Suprapubic skin (tissue), 3 donors: ENCODE data around the gene SPATA6L.

Experiments used
- EP300 ChIP-seq: sonication (generic); formaldehyde crosslinking; IDR thresholded peaks from one replicate; pipeline ENCODE4 v1.6.1; 2017; ENCODE audit warnings: antibody characterized with exemption
- POLR2A ChIP-seq, 2 donors: fragments of 450-650 bp; IDR thresholded peaks; one replicate each; pipeline ENCODE4 v1.6.1; 2017; ENCODE audit warnings: antibody characterized with exemption in 2 of 2, mild to moderate bottlenecking in 2 of 2, moderate library complexity in 2 of 2
- TF ChIP-seq, protein P1 (sequence below), 2 donors: fragments of 200-600 bp in 1 of 2; fragments of 450-650 bp in 1 of 2; sonication (generic) in 1 of 2; IDR thresholded peaks; one replicate each; pipeline ENCODE4 v1.5.1; 2016 to 2019; ENCODE audit warnings: antibody characterized with exemption in 2 of 2, mild to moderate bottlenecking in 1 of 2, moderate library complexity in 1 of 2

DNA sequence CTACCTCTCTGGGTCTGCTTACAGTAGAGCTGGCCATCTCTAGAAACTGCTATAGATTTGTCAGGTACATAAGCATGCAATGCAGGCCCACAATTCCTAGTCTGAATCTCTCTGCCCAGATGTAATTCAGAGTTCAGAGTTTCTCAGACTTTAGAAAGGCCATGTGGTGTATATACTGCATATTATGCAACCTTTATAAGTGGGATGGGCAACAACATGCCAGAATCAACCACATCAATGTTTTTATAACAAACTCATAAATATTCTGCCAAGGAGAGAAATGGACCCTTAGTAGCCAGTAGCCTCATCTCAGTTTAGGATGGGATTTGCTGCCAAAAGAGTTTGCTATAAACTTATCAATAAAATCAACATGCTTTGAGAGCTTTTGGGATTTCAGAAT lies 97.2 kb downstream of the SPATA6L start:
- TF ChIP-seq, protein P1, sequence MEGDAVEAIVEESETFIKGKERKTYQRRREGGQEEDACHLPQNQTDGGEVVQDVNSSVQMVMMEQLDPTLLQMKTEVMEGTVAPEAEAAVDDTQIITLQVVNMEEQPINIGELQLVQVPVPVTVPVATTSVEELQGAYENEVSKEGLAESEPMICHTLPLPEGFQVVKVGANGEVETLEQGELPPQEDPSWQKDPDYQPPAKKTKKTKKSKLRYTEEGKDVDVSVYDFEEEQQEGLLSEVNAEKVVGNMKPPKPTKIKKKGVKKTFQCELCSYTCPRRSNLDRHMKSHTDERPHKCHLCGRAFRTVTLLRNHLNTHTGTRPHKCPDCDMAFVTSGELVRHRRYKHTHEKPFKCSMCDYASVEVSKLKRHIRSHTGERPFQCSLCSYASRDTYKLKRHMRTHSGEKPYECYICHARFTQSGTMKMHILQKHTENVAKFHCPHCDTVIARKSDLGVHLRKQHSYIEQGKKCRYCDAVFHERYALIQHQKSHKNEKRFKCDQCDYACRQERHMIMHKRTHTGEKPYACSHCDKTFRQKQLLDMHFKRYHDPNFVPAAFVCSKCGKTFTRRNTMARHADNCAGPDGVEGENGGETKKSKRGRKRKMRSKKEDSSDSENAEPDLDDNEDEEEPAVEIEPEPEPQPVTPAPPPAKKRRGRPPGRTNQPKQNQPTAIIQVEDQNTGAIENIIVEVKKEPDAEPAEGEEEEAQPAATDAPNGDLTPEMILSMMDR (IDR thresholded peaks at IDR 0.05), result no peak
- TF ChIP-seq EP300 (no peak), POLR2A (IDR thresholded peaks at IDR 0.05) (no peak)
